ENCODE results near the gene EQTN. TPM values are rescaled to one million over a fixed set of nuclear protein-coding genes. Genes with fewer than 3 reads are reported as not detected.

Gene EQTN
- total and polyA plus RNA-seq, 2 of the 8 experiments (the other 6 are each of a cell fraction or from before 2014, with no cell fraction given), result 0.23 TPM; not detected in 1

DNA sequence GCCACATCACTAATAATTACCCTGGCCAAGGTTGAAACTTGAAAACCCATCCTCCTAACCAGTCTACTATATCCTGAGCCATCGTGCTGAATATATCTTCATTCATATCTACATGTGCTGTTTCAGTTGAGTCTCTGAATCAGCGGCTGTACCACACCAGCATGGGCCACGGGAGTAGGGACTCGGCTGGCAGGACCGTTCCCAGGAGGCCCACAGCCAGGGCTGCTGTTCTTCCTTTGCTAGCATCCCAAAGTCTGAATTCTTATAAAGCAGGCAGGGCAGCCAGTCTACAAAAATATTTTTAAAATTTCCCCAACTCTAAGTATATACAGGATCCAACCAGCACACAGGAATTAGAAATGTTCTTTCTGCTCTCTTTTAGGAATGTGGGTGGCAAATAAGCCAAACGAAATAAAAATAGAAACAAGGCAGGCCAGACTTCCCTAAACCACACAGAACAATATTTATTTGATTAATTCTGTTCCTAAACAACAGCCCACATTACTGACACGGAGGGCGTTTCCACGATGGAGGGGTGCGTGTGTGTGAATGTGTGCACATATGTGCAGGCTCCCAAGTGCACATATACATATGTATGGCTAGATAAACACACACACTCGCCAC, 42.8 kb upstream of the EQTN start (continued):
- no peak for TF ChIP-seq SAP30 (IDR thresholded peaks at IDR 0.05; ENCODE audit: insufficient read depth, insufficient replicate concordance, low read length)
- TF ChIP-seq, protein P1, sequence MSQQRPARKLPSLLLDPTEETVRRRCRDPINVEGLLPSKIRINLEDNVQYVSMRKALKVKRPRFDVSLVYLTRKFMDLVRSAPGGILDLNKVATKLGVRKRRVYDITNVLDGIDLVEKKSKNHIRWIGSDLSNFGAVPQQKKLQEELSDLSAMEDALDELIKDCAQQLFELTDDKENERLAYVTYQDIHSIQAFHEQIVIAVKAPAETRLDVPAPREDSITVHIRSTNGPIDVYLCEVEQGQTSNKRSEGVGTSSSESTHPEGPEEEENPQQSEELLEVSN (IDR thresholded peaks at IDR 0.05), result no peak
- TF ChIP-seq EGR1 (IDR thresholded peaks at IDR 0.05; ENCODE audit: borderline replicate concordance, low read depth, low read length), result no peak
- no peak for TF ChIP-seq MAFK (IDR thresholded peaks at IDR 0.05; ENCODE audit: low read depth, low read length)

Measured in H1 (cell line).